B cell (primary cell): ENCODE measurements around the gene FST. TPM values are rescaled to one million over a fixed set of nuclear protein-coding genes. Genes with fewer than 3 reads are reported as not detected.

Source experiments
- ATAC-seq: fragments of 200-7000 bp; cut with Tn5 transposase; one replicate; pipeline ENCODE4 v1.10.0; 2021; ENCODE audit warnings: low read depth, mild to moderate bottlenecking, moderate number of reproducible peaks, moderate library complexity
- CTCF ChIA-PET: fragments of 350-600 bp; sonication (Branson Sonifier 250); formaldehyde crosslinking; loops from one replicate; lab custom pipeline; 2021; ENCODE audit warnings: antibody characterized with exemption, inconsistent platforms; lab: Charles Lee
- POLR2A ChIA-PET: fragments of 350-600 bp; sonication (Branson Sonifier 250); formaldehyde crosslinking; loops from one replicate; lab custom pipeline; 2021; ENCODE audit warnings: antibody characterized with exemption; lab: Charles Lee
- DNase-seq: peaks from one replicate; pipeline ENCODE4 v3.0.0; 2013
- H2AFZ ChIP-seq: 2 replicates; pipeline ENCODE4 v1.6.1; 2012; ENCODE audit warnings: mild to moderate bottlenecking, low read depth, low read length; ENCODE audit not compliant: insufficient read depth, poor library complexity, severe bottlenecking
- H3K27ac ChIP-seq, 2 donors: 1 replicate in 1 of 2; 2 replicates in 1 of 2; pipeline ENCODE4 v1.5.1; 2012 to 2013; ENCODE audit warnings: low read length in 2 of 2, mild to moderate bottlenecking in 2 of 2, moderate library complexity in 1 of 2
- H3K27me3 ChIP-seq, 4 experiments: fragments of 200-600 bp in 1 of 4; sonication (generic) in 1 of 4; replicated peaks in 1 of 4; 1 replicate in 2 of 4; 2 replicates in 2 of 4; pipeline versions ENCODE4 v1.6.1 to v1.7.0; 2013 to 2016; ENCODE audit warnings: low read length in 3 of 4, mild to moderate bottlenecking in 2 of 4, mixed read lengths in 1 of 4, moderate library complexity in 1 of 4; ENCODE audit not compliant: insufficient read depth in 4 of 4, control insufficient read depth in 3 of 4; ENCODE audit errors: control extremely low read depth in 1 of 4
- H3K36me3 ChIP-seq, 2 experiments: replicated peaks in 1 of 2; 1 replicate in 1 of 2; 2 replicates in 1 of 2; pipeline versions ENCODE4 v1.6.1 to v1.7.1; 2013; ENCODE audit warnings: low read length in 1 of 2; ENCODE audit not compliant: insufficient read depth in 2 of 2, control insufficient read depth in 1 of 2; ENCODE audit errors: control extremely low read depth in 1 of 2, extremely low read depth in 1 of 2
- H3K4me1 ChIP-seq, 2 donors: fragments of 200-600 bp in 1 of 2; sonication (generic) in 1 of 2; 1 replicate in 1 of 2; 2 replicates in 1 of 2; pipeline versions ENCODE4 v1.5.1 to v1.6.1; 2013 to 2017; ENCODE audit warnings: low read length in 2 of 2; ENCODE audit not compliant: control insufficient read depth in 2 of 2, insufficient read depth in 2 of 2
- H3K4me2 ChIP-seq: replicated peaks from 2 replicates; pipeline ENCODE3; 2012; ENCODE audit warnings: mild to moderate bottlenecking, low read depth, low read length; ENCODE audit not compliant: poor library complexity, severe bottlenecking
- H3K4me3 ChIP-seq, 5 experiments: fragments of 200-600 bp in 1 of 5; sonication (generic) in 1 of 5; 1 replicate in 3 of 5; 2 replicates in 2 of 5; pipeline versions ENCODE4 v1.5.1 to v1.7.0; 2011 to 2016; ENCODE audit warnings: low read length in 4 of 5, mild to moderate bottlenecking in 4 of 5, low read depth in 2 of 5, control low read depth in 1 of 5, moderate library complexity in 1 of 5; ENCODE audit not compliant: insufficient read depth in 1 of 5; ENCODE audit errors: control extremely low read depth in 1 of 5, extremely low read depth in 1 of 5
- H3K79me2 ChIP-seq: fragments of 200-600 bp; sonication (generic); one replicate; pipeline ENCODE4 v1.6.0; 2016; ENCODE audit warnings: low read length; ENCODE audit not compliant: control insufficient read depth, insufficient read depth
- H3K9ac ChIP-seq: fragments of 200-600 bp; sonication (generic); 2 replicates; pipeline ENCODE4 v1.6.1; 2017; ENCODE audit warnings: mild to moderate bottlenecking, low read length, moderate library complexity
- H3K9me3 ChIP-seq, 3 donors: one replicate each; pipeline versions ENCODE4 v1.6.1 to v1.7.1; 2013; ENCODE audit warnings: low read length in 2 of 3; ENCODE audit not compliant: control insufficient read depth in 2 of 3, insufficient read depth in 1 of 3; ENCODE audit errors: control extremely low read depth in 1 of 3
- H4K20me1 ChIP-seq: 2 replicates; pipeline ENCODE4 v1.6.0; 2012; ENCODE audit warnings: mild to moderate bottlenecking, low read length; ENCODE audit not compliant: insufficient read depth, control insufficient read depth, poor library complexity, severe bottlenecking
- H3K27ac Mint-ChIP-seq: one replicate; pipeline ENCODE4 v1.8.0; 2021; ENCODE audit warnings: mixed read lengths
- H3K27me3 Mint-ChIP-seq: one replicate; pipeline ENCODE4 v1.8.0; 2021; ENCODE audit warnings: mixed read lengths
- H3K4me1 Mint-ChIP-seq: one replicate; pipeline ENCODE4 v1.8.0; 2021; ENCODE audit warnings: mixed read lengths
- H3K4me3 Mint-ChIP-seq: one replicate; pipeline ENCODE4 v1.8.0; 2021; ENCODE audit warnings: mixed read lengths
- H3K9me3 Mint-ChIP-seq: one replicate; pipeline ENCODE4 v1.8.0; 2022; ENCODE audit warnings: mixed read lengths; ENCODE audit not compliant: insufficient read depth
- EZH2 ChIP-seq: IDR thresholded peaks from 2 replicates; pipeline ENCODE4 v1.6.1; 2012; ENCODE audit warnings: borderline replicate concordance, low read depth, mild to moderate bottlenecking, moderate library complexity, low read length; ENCODE audit not compliant: insufficient read depth, poor library complexity, severe bottlenecking
- WGBS: methylation state at CpG from one replicate; pipeline ENCODE4 v1.1.5; 2013; ENCODE audit warnings: missing lambda C conversion rate; ENCODE audit not compliant: insufficient coverage; 5-methylcytosine and 5-hydroxymethylcytosine counted together
- intact Hi-C: fragments of 100-400 bp; cut with micrococcal nuclease; formaldehyde crosslinking; loops from one replicate; pipeline ENCODE4 v1.10.0; 2022
- polyA plus RNA-seq: library from polyadenylated mRNA; depleted of rRNA; stranded (reverse); fragments of >200 nt; gene quantifications from 2 replicates; pipeline ENCODE4 v1.2.3, GENCODE V29; 2012
- total RNA-seq, 2 donors: library from RNA; stranded (reverse); fragments of 120-200 nt in 1 of 2; gene quantifications; 1 replicate in 1 of 2; 2 replicates in 1 of 2; pipeline versions ENCODE4 v1.2.3 to v1.2.4, GENCODE V29; 2013 to 2022
- TF ChIP-seq, protein P1 (sequence below): fragments of 200-600 bp; IDR thresholded peaks from one replicate; pipeline ENCODE4 v1.8.0; 2022; ENCODE audit warnings: antibody characterized with exemption, mild to moderate bottlenecking

The FST gene
- total and polyA plus RNA-seq, 2 donors (not counting 1 experiment from before 2014, with no cell fraction given) = not detected

DNA sequence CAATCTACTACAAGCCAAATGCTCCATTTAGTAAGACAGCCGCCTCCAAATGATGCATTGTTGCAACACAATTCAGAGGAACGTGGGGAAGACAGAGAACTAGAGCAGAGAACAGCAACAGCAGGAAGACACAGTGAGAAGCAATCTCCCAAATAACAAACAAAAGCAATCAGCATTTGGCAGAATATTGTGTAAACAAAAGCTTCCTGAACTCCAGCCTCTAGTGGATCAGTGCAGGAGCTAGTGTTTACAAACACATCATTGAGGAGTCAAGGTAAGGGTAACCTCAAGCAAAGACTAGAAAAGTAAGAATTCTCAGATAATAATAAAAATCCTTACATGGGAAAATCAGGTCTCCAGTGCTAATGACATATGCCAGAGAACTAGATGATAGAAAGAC is 20.6 kb downstream of the FST start:
- H3K9me3 ChIP-seq = no peaks in the 10 kb centered on the region
- no peak for DNase-seq
- Mint-ChIP-seq H3K27ac (no peak overlapping the region), H3K4me3 (no peak overlapping the region), H3K9me3 (no peaks in the 10 kb centered on the region), H3K4me1 (no peaks in the 10 kb centered on the region), H3K27me3 (peaks cover 19% of the 10 kb centered on the region)
- no peak for ATAC-seq
- no peaks in the 10 kb centered on the region for H3K4me1 ChIP-seq
- no peak overlapping the region for H2AFZ ChIP-seq
- H4K20me1 ChIP-seq = no peaks in the 10 kb centered on the region
- intact Hi-C loops = no loop called here
- H3K4me3 ChIP-seq = no peak overlapping the region
- no peaks in the 10 kb centered on the region for H3K79me2 ChIP-seq
- H3K36me3 ChIP-seq = no peaks in the 10 kb centered on the region
- ChIA-PET CTCF (interaction anchor here (1.0 kb wide), 1 partner anchor 10 kb away, joined by 5 read pairs; no protein-coding TSS in a partner anchor), POLR2A (no interaction called here)
- TF ChIP-seq, protein P1, sequence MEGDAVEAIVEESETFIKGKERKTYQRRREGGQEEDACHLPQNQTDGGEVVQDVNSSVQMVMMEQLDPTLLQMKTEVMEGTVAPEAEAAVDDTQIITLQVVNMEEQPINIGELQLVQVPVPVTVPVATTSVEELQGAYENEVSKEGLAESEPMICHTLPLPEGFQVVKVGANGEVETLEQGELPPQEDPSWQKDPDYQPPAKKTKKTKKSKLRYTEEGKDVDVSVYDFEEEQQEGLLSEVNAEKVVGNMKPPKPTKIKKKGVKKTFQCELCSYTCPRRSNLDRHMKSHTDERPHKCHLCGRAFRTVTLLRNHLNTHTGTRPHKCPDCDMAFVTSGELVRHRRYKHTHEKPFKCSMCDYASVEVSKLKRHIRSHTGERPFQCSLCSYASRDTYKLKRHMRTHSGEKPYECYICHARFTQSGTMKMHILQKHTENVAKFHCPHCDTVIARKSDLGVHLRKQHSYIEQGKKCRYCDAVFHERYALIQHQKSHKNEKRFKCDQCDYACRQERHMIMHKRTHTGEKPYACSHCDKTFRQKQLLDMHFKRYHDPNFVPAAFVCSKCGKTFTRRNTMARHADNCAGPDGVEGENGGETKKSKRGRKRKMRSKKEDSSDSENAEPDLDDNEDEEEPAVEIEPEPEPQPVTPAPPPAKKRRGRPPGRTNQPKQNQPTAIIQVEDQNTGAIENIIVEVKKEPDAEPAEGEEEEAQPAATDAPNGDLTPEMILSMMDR = no peak
- TF ChIP-seq EZH2 = no peak
- H3K9ac ChIP-seq = no peak overlapping the region
- no peak overlapping the region for H3K4me2 ChIP-seq
- peaks cover 0 to 5% (median 0%) of the 10 kb centered on the region in 4 experiments for H3K27me3 ChIP-seq
- no peak overlapping the region for H3K27ac ChIP-seq
- 33% methylated on average over 1 of the region's 2 CpGs for WGBS

DNA sequence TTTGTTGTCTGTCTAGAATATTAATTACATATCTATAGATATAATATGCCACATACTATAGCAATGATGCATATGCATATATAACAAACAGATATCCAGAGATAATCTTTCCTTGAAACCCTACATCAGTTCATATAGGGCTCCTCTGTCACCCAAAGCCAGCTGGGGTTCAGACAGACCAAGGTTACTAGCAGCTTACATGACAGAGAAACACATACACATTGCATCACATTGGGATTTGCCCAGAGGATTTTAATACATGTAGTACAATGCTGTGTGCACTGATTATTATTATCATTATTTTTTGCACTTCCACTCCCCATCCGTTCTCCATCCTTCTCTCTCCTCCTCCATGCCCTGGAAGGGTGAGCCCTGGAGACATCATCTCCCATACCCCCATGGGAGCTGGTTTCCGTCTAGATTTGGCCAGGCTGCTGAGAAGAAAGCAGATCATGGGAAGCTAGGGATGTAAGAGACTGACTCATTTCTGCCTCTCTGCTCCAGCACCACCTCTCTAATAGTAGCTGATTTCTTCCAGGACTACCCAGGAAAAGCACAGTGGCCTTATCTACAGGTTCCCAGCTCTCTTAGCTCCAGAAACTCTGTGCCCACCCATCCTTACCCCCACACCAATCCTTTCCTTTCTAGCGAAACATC is 23.3 kb downstream of the FST start:
- POLR2A ChIA-PET = no interaction called here
- H2AFZ ChIP-seq = no peak overlapping the region
- ATAC-seq = no peak

More for the DNA sequence above, 23.3 kb downstream of the FST start:
- Histone ChIP-seq H3K36me3 (no peaks in the 10 kb centered on the region), H3K9ac (no peak overlapping the region), H3K79me2 (no peaks in the 10 kb centered on the region), H3K27me3 (peaks cover 0 to 5% (median 0%) of the 10 kb centered on the region in 4 experiments), H3K9me3 (peaks cover 0 to 12% (median 3%) of the 10 kb centered on the region in 3 donors), H3K4me2 (no peak overlapping the region), H3K4me1 (no peaks in the 10 kb centered on the region), H3K4me3 (no peak overlapping the region), H3K27ac (no peak overlapping the region), H4K20me1 (no peaks in the 10 kb centered on the region)
- Mint-ChIP-seq H3K27me3 (peaks cover 16% of the 10 kb centered on the region), H3K27ac (no peak overlapping the region), H3K4me3 (no peak overlapping the region), H3K9me3 (peaks cover 2% of the 10 kb centered on the region), H3K4me1 (no peaks in the 10 kb centered on the region)
- no peak for TF ChIP-seq EZH2
- TF ChIP-seq, protein P1 = no peak
- no peak for DNase-seq
- WGBS = 89% methylated on average over 1 of the region's 3 CpGs
- intact Hi-C loops = no loop called here
- CTCF ChIA-PET = no interaction called here
